K562 (cell line): ENCODE data around the gene CPTP. TPM values are rescaled to one million over a fixed set of nuclear protein-coding genes. Genes with fewer than 3 reads are reported as not detected.

ENCODE experiments used
- BRF2 ChIP-seq: IDR thresholded peaks from 3 replicates; pipeline ENCODE4 v1.6.1; 2011; ENCODE audit warnings: borderline replicate concordance, mild to moderate bottlenecking; ENCODE audit not compliant: insufficient read length, insufficient read depth
- CHD7 ChIP-seq: fragments of 200-600 bp; sonication (generic); IDR thresholded peaks from one replicate; pipeline ENCODE4 v1.6.1; 2012; ENCODE audit warnings: mild to moderate bottlenecking, low read depth, low read length, inconsistent platforms
- CSDE1 ChIP-seq, 2 experiments: fragments of 450-650 bp; IDR thresholded peaks; 2 replicates each; pipeline ENCODE4 v1.6.1; 2016; ENCODE audit warnings: mild to moderate bottlenecking in 1 of 2
- ETV5 ChIP-seq: sonication (generic); formaldehyde crosslinking; IDR thresholded peaks from 2 replicates; pipeline ENCODE4 v1.4.0; 2020; ENCODE audit warnings: low read depth, mild to moderate bottlenecking, missing genetic modification reagents
- EWSR1 ChIP-seq: fragments of 450-650 bp; IDR thresholded peaks from 2 replicates; pipeline ENCODE4 v1.6.1; 2018; ENCODE audit warnings: borderline replicate concordance, mild to moderate bottlenecking, low read depth, moderate library complexity; ENCODE audit not compliant: partially characterized antibody
- HNRNPL ChIP-seq: fragments of 200-400 bp; formaldehyde crosslinking; IDR thresholded peaks from 2 replicates; pipeline ENCODE4 v1.6.1; 2017; ENCODE audit warnings: low read depth, mild to moderate bottlenecking, low read length
- RBFOX2 ChIP-seq: fragments of 200-400 bp; formaldehyde crosslinking; IDR thresholded peaks from 2 replicates; pipeline ENCODE4 v1.6.1; 2017; ENCODE audit warnings: low read depth, mild to moderate bottlenecking, low read length, moderate library complexity
- UBTF ChIP-seq, 2 experiments: IDR thresholded peaks; 2 replicates each; pipeline ENCODE4 v1.6.1; 2012; ENCODE audit warnings: improper control_type of control experiment in 2 of 2, low read depth in 2 of 2, low read length in 2 of 2, borderline replicate concordance in 1 of 2
- ZNF655 ChIP-seq: fragments of 250-450 bp; sonication (Bioruptor Pico); IDR thresholded peaks from 2 replicates; pipeline ENCODE4 v1.5.0; 2021
- polyA plus RNA-seq, 8 experiments: library from polyadenylated mRNA; depleted of rRNA in 4 of 8; stranded (reverse) in 5 of 8; unstranded in 3 of 8; fragments of >200 nt; fragmentation: Nextera tagmentation in 2 of 8; fragmentation: Illumina TruSeq in 1 of 8; extraction: Ambion mirVana in 2 of 8; extraction: Trizol in 1 of 8; gene quantifications; 2 replicates each; pipeline versions ENCODE4 v1.2.1 to v1.2.3, GENCODE V29; 2011 to 2014; ENCODE audit warnings: inconsistent platforms in 1 of 8, missing spikeins in 1 of 8
- total RNA-seq, 7 experiments: library from RNA; depleted of rRNA in 6 of 7; stranded (reverse); fragments of >200 nt in 6 of 7; fragmentation: Illumina TruSeq in 2 of 7; extraction: Trizol in 2 of 7; gene quantifications; 2 replicates each; pipeline versions ENCODE4 v1.2.1 to v1.2.3, GENCODE V29; 2011 to 2021; ENCODE audit warnings: low replicate concordance in 1 of 7

The CPTP gene
- total and polyA plus RNA-seq, 9 of the 15 experiments (the other 6 are each of a cell fraction or from before 2014, with no cell fraction given): 0.11 to 25.8 (median 3.5) TPM

GRCh38 chr1:1333551-1334241 lies 9.1 kb downstream of the CPTP start (continued):
- TF ChIP-seq UBTF (IDR thresholded peaks at IDR 0.05; ENCODE audit: borderline replicate concordance in 1 of 2, low read depth in 2 of 2, low read length in 2 of 2): no peak
- no peak for TF ChIP-seq ZNF655 (CRISPR knock-in tag)
- TF ChIP-seq BRF2: no peak
- peak; percentile 11 for TF ChIP-seq RBFOX2
- TF ChIP-seq HNRNPL: peak; percentile 83
- no peak for TF ChIP-seq EWSR1
- no peak for TF ChIP-seq CSDE1 (IDR thresholded peaks at IDR 0.05)
- peak; percentile 48; the same call in 1 of the 2 replicates for TF ChIP-seq ETV5
- peak; percentile 0 for TF ChIP-seq CHD7
